Progenitor cell of endocrine pancreas (in vitro differentiated cells): ENCODE results near the gene SECISBP2. TPM values are rescaled to one million over a fixed set of nuclear protein-coding genes. Genes with fewer than 3 reads are reported as not detected.

Source experiments
- DNase-seq: peaks from one replicate; pipeline ENCODE4 v3.0.0; 2021; ENCODE audit warnings: low spot score; ENCODE audit not compliant: unreplicated experiment
- H3K27ac Mint-ChIP-seq: 2 replicates; pipeline ENCODE4 v1.8.0; 2021; ENCODE audit warnings: mild to moderate bottlenecking, moderate library complexity, mixed read lengths
- H3K27me3 Mint-ChIP-seq: 2 replicates; pipeline ENCODE4 v1.8.0; 2021; ENCODE audit warnings: mixed read lengths
- H3K36me3 Mint-ChIP-seq: 2 replicates; pipeline ENCODE4 v1.8.0; 2022; ENCODE audit warnings: mixed read lengths; ENCODE audit not compliant: insufficient read depth
- H3K4me1 Mint-ChIP-seq: 2 replicates; pipeline ENCODE4 v1.8.0; 2021; ENCODE audit warnings: low read depth, mixed read lengths
- H3K4me3 Mint-ChIP-seq: 2 replicates; pipeline ENCODE4 v1.8.0; 2021; ENCODE audit warnings: low read depth, mild to moderate bottlenecking, moderate library complexity, mixed read lengths
- H3K9me3 Mint-ChIP-seq: 2 replicates; pipeline ENCODE4 v1.8.0; 2021; ENCODE audit warnings: low read depth, mixed read lengths
- CTCF ChIP-seq: fragments of 200-600 bp; sonication (generic); IDR thresholded peaks from one replicate; pipeline ENCODE4 v1.5.0; 2021; ENCODE audit warnings: antibody characterized with exemption, mild to moderate bottlenecking; ENCODE audit not compliant: unreplicated experiment
- total RNA-seq: library from RNA; stranded (reverse); gene quantifications from 2 replicates; pipeline ENCODE4 v1.2.1, GENCODE V29; 2021

Gene SECISBP2
- total RNA-seq, 1 donor from 2014 or later: 73.5 TPM

GRCh38 chr9:89383721-89384300 lies 65.5 kb downstream of the SECISBP2 start:
- Mint-ChIP-seq H3K27me3 (no peaks in the 10 kb centered on the region), H3K36me3 (peaks cover 14% of the 10 kb centered on the region), H3K4me1 (no peaks in the 10 kb centered on the region), H3K27ac (no peak overlapping the region), H3K9me3 (no peaks in the 10 kb centered on the region), H3K4me3 (no peak overlapping the region)
- TF ChIP-seq CTCF: no peak
- no peak for DNase-seq

GRCh38 chr9:89384783-89385182 lies 66.5 kb downstream of the SECISBP2 start:
- no peaks in the 10 kb centered on the region for H3K4me1 Mint-ChIP-seq
- no peak for DNase-seq
- peaks cover 11% of the 10 kb centered on the region for H3K36me3 Mint-ChIP-seq
- H3K9me3 Mint-ChIP-seq: no peaks in the 10 kb centered on the region
- H3K27me3 Mint-ChIP-seq: no peaks in the 10 kb centered on the region
- TF ChIP-seq CTCF: no peak
- no peak overlapping the region for H3K4me3 Mint-ChIP-seq
- H3K27ac Mint-ChIP-seq: no peak overlapping the region

- peaks cover 15% of the 10 kb centered on the region for H3K36me3 Mint-ChIP-seq
- H3K4me1 Mint-ChIP-seq: peaks cover 7% of the 10 kb centered on the region
- no peak for TF ChIP-seq CTCF
- H3K27ac Mint-ChIP-seq: no peak overlapping the region
- no peak for DNase-seq
- H3K27me3 Mint-ChIP-seq: no peaks in the 10 kb centered on the region
- no peaks in the 10 kb centered on the region for H3K9me3 Mint-ChIP-seq
- no peak overlapping the region for H3K4me3 Mint-ChIP-seq
Observed at GRCh38 chr9:89386206-89386605, 67.9 kb downstream of the SECISBP2 start.

- Mint-ChIP-seq H3K27ac (no peak overlapping the region), H3K9me3 (no peaks in the 10 kb centered on the region), H3K27me3 (no peaks in the 10 kb centered on the region), H3K36me3 (peaks cover 15% of the 10 kb centered on the region), H3K4me1 (peaks cover 7% of the 10 kb centered on the region), H3K4me3 (no peak overlapping the region)
- no peak for DNase-seq
- TF ChIP-seq CTCF: no peak
Observed at GRCh38 chr9:89386797-89387196, 68.5 kb downstream of the SECISBP2 start.

- TF ChIP-seq CTCF: no peak
- H3K27me3 Mint-ChIP-seq: no peaks in the 10 kb centered on the region
- H3K9me3 Mint-ChIP-seq: no peaks in the 10 kb centered on the region
- H3K4me3 Mint-ChIP-seq: no peak overlapping the region
- peaks cover 7% of the 10 kb centered on the region for H3K4me1 Mint-ChIP-seq
- H3K27ac Mint-ChIP-seq: no peak overlapping the region
- peaks cover 15% of the 10 kb centered on the region for H3K36me3 Mint-ChIP-seq
- no peak for DNase-seq
Observed at GRCh38 chr9:89387197-89387849, 69.0 kb downstream of the SECISBP2 start.
